ENCODE results near the gene PCDHGB3. TPM values are rescaled to one million over a fixed set of nuclear protein-coding genes. Genes with fewer than 3 reads are reported as not detected.
"Not testable (repeated sequence)": the region's sequence is repeated elsewhere in the genome, so short reads cannot be mapped to it uniquely, and the experiment has no call there.

Gene PCDHGB3
- total and polyA plus RNA-seq, 11 donors: 1.7 to 14.9 (median 8.5) TPM

DNA sequence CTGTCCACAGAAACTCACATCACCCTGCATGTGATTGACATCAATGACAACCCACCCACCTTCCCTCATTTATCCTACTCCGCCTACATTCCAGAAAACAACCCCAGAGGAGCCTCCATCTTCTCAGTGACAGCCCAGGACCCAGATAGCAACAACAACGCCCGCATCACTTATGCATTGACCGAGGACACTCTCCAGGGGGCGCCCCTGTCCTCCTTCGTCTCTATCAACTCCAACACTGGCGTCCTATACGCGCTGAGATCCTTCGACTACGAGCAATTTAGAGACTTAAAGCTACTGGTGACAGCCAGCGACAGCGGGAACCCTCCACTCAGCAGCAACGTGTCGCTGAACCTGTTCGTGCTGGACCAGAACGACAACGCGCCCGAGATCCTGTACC is 24.7 kb upstream of the PCDHGB3 start:
- TF ChIP-seq CTCF (IDR thresholded peaks at IDR 0.05) (peak in 4 of 12 donors; percentile 7 to 29 (median 16)), POLR2A (IDR thresholded peaks at IDR 0.05) (no peak)
- peaks cover 0 to 7% (median 0%) of the 10 kb centered on the region in 9 donors for H3K36me3 ChIP-seq
- 28 to 36% (median 34%) methylated on average over 13 to 20 of the region's 20 CpGs for WGBS, 4 donors
- H3K27me3 ChIP-seq: peaks cover 0 to 18% (median 0%) of the 10 kb centered on the region in 9 donors
- DNase-seq (peak in 1 of 5 donors; percentile 43), ATAC-seq (no peak)
- H3K4me3 ChIP-seq: peak overlapping the region in 7 of 12 donors; percentile 32 to 64 (median 54)
- H3K4me1 ChIP-seq: peaks cover 0 to 11% (median 0%) of the 10 kb centered on the region in 12 donors
- peak overlapping the region in 2 of 12 donors; percentile 81 to 82 for H3K27ac ChIP-seq
- intact Hi-C loops (cut with DNase I): loop anchor here in 1 of 10 donors (10.0 kb wide), 1 partner anchor 59 kb away; the partner anchor contains the start of genes PCDHGA9 and PCDHGB6
- H3K9me3 ChIP-seq: peaks cover 0 to 97% (median 33%) of the 10 kb centered on the region in 12 donors

DNA sequence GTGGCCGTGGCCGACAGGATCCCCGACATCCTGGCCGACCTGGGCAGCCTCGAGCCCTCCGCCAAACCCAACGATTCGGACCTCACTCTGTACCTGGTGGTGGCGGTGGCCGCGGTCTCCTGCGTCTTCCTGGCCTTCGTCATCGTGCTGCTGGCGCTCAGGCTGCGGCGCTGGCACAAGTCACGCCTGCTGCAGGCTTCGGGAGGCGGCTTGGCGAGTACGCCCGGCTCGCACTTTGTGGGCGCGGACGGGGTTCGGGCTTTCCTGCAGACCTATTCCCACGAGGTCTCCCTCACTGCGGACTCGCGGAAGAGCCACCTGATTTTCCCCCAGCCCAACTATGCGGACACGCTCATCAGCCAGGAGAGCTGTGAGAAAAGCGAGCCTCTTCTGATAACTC is 24.0 kb upstream of the PCDHGB3 start:
- 34 to 52% (median 42%) methylated on average over 7 to 28 of the region's 35 CpGs for whole genome bisulfite sequencing, 4 donors
- Histone ChIP-seq H3K36me3 (peaks cover 0 to 11% (median 0%) of the 10 kb centered on the region in 9 donors), H3K27ac (peak overlapping the region in 1 of 12 donors; percentile 22), H3K9me3 (peaks cover 0 to 97% (median 35%) of the 10 kb centered on the region in 12 donors), H3K27me3 (peaks cover 0 to 22% (median 0%) of the 10 kb centered on the region in 9 donors), H3K4me1 (peaks cover 0 to 15% (median 0%) of the 10 kb centered on the region in 12 donors), H3K4me3 (peak overlapping the region in 7 of 12 donors; percentile 4 to 54 (median 24))
- DNase-seq, ATAC-seq: not testable (repeated sequence)
- intact Hi-C loops (cut with DNase I): loop anchor here in 1 of 10 donors (10.0 kb wide), 1 partner anchor 59 kb away; the partner anchor contains the start of genes PCDHGA9 and PCDHGB6

DNA sequence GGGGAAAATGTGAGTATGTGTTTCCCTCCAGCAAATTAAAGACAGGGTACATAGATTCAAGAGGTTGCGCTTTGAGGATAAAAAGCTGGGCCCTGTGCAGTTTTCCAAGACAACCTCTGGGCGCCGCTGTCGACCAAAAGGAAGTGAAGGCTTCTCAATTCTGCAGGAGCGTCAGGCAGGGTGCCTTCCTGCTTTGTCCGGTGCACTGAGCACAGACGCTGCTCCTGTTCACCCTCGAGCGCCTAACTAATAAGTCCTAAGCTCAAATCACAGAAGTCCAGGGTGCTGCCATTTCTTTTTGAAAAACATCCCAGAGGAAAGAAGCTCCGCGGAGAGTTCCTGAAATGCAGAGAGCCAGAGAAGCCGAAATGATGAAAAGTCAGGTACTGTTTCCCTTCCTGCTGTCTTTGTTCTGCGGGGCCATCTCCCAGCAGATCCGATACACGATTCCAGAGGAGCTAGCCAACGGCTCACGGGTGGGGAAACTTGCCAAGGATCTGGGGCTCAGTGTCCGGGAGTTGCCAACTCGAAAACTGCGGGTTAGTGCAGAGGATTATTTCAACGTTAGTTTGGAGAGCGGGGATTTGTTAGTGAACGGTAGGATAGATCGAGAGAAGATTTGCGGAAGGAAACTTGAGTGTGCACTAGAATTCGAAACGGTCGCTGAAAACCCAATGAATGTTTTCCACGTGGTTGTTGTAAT is 20.0 kb upstream of the PCDHGB3 start, which contains the start of gene PCDHGB1:
Gene PCDHGB1 (plus strand): TSS at position 183 of the 703 bp plus-strand sequence. CDS start 162 bp downstream, at position 345.
- peaks cover 0 to 94% (median 36%) of the 10 kb centered on the region in 12 donors for H3K9me3 ChIP-seq

GRCh38 chr5:141351591-141351990 is 18.5 kb upstream of the PCDHGB3 start:
- intact Hi-C loops (cut with DNase I): loop anchor here in 1 of 10 donors (10.0 kb wide), 1 partner anchor 173 kb away; no protein-coding TSS in a partner anchor

More for the DNA sequence above, 20.0 kb upstream of the PCDHGB3 start, which contains the start of gene PCDHGB1:
- peak; percentile 31 to 70 (median 49) for TF ChIP-seq CTCF (IDR thresholded peaks at IDR 0.05)
- no peak for TF ChIP-seq POLR2A (IDR thresholded peaks at IDR 0.05)
- Histone ChIP-seq H3K4me1 (peaks cover 0 to 19% (median 2%) of the 10 kb centered on the region in 12 donors), H3K27me3 (peaks cover 0 to 21% (median 0%) of the 10 kb centered on the region in 9 donors), H3K36me3 (peaks cover 0 to 16% (median 0%) of the 10 kb centered on the region in 9 donors), H3K4me3 (peak within 1 kb of the TSS in 9 of 12 donors; percentile 17 to 39 (median 31)), H3K27ac (peak within 1 kb of the TSS in 2 of 12 donors; percentile 30 to 41)
- DNase-seq (peak in 3 of 5 donors; percentile 52 to 71 (median 70)), ATAC-seq (peak; percentile 71 to 83 (median 80))
- intact Hi-C loops (cut with DNase I): loop anchor here in 2 of 10 donors (10.0 kb wide), 2 partner anchors 55 to 175 kb away; partner anchors contain the start of genes PCDHGA9 (in 1 of the 2) and PCDHGB6 (in 1 of the 2)
- WGBS, 4 donors: 20 to 36% (median 27%) methylated on average over 29 of the region's 29 CpGs

More at GRCh38 chr5:141351591-141351990, 18.5 kb upstream of the PCDHGB3 start:
- peaks cover 0 to 24% (median 0%) of the 10 kb centered on the region in 9 donors for H3K36me3 ChIP-seq
- H3K27me3 ChIP-seq: peaks cover 0 to 21% (median 0%) of the 10 kb centered on the region in 9 donors
- H3K4me3 ChIP-seq: no peak overlapping the region
- WGBS, 4 donors: 34 to 61% (median 49%) methylated on average over 11 to 35 of the region's 36 CpGs
- ATAC-seq: no peak
- no peak for TF ChIP-seq POLR2A (IDR thresholded peaks at IDR 0.05)
- TF ChIP-seq CTCF (IDR thresholded peaks at IDR 0.05): no peak
- H3K27ac ChIP-seq: no peak overlapping the region
- peaks cover 0 to 22% (median 2%) of the 10 kb centered on the region in 12 donors for H3K4me1 ChIP-seq
- H3K9me3 ChIP-seq: peaks cover 0 to 97% (median 45%) of the 10 kb centered on the region in 12 donors
- DNase-seq: no peak
